ENCODE results near the gene CPE.

Gene CPE

DNA sequence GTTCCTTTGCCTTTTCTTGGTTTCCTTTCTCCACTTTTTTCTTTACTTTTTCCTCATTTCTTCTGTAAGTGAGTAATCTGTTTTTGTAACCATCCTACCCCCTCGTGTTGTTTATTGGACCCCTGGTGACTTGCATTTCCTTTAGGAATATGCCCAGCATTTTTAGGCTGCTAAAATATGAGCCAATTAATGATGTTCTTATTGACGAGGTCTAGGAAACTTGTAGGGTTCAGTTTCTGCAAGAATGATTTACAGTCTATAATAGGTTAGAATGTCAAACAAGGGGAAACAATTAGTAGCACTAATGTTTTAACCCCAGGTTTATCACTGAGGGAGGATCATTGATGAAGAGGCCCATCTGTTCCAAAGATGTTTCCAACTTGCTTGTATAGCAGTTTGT is 79.0 kb downstream of the CPE start:
- DNase-seq (ENCODE audit: low spot score), result no peak
- ChIA-PET POLR2A (ENCODE audit: low non-redundant PET) (no interaction called here), CTCF (interaction anchor here (1.2 kb wide), 1 partner anchor 36 kb away, joined by 4 read pairs; no protein-coding TSS in a partner anchor)
- TF ChIP-seq, protein P1, sequence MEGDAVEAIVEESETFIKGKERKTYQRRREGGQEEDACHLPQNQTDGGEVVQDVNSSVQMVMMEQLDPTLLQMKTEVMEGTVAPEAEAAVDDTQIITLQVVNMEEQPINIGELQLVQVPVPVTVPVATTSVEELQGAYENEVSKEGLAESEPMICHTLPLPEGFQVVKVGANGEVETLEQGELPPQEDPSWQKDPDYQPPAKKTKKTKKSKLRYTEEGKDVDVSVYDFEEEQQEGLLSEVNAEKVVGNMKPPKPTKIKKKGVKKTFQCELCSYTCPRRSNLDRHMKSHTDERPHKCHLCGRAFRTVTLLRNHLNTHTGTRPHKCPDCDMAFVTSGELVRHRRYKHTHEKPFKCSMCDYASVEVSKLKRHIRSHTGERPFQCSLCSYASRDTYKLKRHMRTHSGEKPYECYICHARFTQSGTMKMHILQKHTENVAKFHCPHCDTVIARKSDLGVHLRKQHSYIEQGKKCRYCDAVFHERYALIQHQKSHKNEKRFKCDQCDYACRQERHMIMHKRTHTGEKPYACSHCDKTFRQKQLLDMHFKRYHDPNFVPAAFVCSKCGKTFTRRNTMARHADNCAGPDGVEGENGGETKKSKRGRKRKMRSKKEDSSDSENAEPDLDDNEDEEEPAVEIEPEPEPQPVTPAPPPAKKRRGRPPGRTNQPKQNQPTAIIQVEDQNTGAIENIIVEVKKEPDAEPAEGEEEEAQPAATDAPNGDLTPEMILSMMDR (conservative IDR thresholded peaks at IDR 0.05; ENCODE audit: low read depth), result no peak
- H3K27ac ChIP-seq, result no peak overlapping the region

DNA sequence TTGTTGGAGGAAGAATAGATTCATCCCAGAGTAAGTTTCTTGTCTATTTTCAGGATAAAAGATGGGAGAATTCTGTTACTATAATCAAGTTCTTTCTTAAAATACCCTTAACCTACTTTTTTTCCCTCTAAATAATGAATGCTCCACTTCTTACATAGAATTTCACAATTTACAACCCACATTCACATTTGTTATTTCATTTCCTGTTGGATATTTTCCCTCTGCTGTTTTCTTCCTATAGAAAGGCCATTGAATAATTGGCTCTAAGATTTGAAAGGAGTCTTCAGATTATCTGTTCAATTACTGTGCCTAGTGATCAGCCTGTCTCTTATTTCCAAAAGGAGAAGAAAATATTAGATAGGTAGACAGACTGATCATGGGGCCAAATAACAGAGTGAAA is 79.7 kb downstream of the CPE start:
- POLR2A ChIA-PET (ENCODE audit: low non-redundant PET), result no interaction called here
- CTCF ChIA-PET, result no interaction called here
- DNase-seq (ENCODE audit: low spot score), result no peak

DNA sequence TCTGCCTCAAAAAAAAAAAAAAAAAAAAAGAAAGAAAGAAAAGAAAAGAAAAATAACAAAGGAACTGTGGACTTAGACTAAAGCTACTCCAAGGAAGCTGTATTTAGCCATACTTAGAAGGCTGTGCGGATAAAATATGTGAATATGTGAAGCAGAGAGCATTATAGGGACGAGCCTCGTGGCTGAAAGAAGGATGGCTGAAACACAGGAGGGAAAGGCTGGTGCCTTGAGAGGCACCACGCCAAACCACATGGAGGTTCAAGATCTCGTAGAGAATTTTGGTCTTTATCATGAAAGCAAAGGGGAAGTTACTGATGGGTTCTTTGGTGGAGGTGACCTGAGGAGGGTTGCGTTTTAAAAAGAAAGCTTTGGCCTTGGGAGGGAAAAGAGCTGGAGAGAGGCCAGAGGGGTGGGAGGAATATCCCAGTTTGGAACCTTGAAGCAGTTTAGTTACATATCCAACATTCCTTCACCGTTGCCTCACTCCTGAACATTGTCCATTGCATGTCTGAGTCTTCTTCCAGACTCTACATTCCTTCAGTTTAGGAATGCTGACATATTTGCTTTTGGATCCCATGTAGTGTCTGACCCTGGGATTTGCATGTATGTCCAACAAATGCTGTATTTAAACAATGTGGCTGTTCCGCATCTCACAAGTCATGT is 82.5 kb downstream of the CPE start:
- ChIA-PET CTCF (interaction anchor here (0.7 to 1.0 kb wide), 7 partner anchors 106 to 1742 kb away, joined by 3 to 7 read pairs (median 4); no protein-coding TSS in a partner anchor), POLR2A (ENCODE audit: low non-redundant PET) (interaction anchor here (0.5 kb wide), 1 partner anchor 118 kb away, joined by 11 read pairs; no protein-coding TSS in a partner anchor)
- DNase-seq (ENCODE audit: low spot score), result no peak
- no peak overlapping the region for H3K27ac ChIP-seq
- TF ChIP-seq, protein P1 (conservative IDR thresholded peaks at IDR 0.05; ENCODE audit: low read depth), result no peak

More for the DNA sequence above, 79.7 kb downstream of the CPE start:
- TF ChIP-seq, protein P1 (conservative IDR thresholded peaks at IDR 0.05; ENCODE audit: low read depth), result no peak
- no peak overlapping the region for H3K27ac ChIP-seq

DNA sequence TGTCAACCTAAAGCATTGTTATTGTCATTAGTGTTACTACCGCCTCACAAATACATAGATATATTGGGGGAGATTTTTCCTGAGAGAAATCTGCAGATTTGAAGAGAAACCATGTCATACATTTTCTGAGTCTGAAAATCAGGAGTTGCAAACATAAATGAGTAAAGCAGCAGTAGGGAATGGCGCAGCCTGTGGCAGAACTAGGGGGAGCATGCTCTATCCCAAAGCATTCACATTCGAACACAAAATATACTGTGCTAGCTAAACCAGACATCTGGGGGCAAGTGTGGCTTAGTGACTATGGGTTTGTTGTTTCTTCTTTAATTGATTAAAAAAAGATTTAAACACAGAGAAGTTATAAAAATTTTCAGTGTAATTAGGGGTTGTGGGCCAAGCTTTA is 83.2 kb downstream of the CPE start:
- no peak for DNase-seq (ENCODE audit: low spot score)
- no peak overlapping the region for H3K27ac ChIP-seq
- TF ChIP-seq, protein P1 (conservative IDR thresholded peaks at IDR 0.05; ENCODE audit: low read depth), result no peak
- ChIA-PET CTCF (interaction anchor here (0.8 to 1.0 kb wide), 2 partner anchors 129 to 348 kb away, joined by 3 to 4 read pairs; no protein-coding TSS in a partner anchor), POLR2A (ENCODE audit: low non-redundant PET) (no interaction called here)

DNA sequence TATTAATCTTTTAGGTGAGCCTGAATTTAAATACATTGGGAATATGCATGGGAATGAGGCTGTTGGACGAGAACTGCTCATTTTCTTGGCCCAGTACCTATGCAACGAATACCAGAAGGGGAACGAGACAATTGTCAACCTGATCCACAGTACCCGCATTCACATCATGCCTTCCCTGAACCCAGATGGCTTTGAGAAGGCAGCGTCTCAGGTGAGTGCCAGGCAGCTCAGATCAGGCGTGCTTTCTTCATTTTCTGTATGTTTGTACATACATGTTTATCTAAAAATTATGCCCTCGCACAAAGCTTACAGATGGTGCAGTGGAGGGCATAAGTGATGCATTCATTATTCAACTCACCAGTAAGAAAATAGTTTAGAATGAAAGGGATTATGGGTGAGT is 85.6 kb downstream of the CPE start:
- ChIA-PET POLR2A (ENCODE audit: low non-redundant PET) (no interaction called here), CTCF (interaction anchor here (0.6 to 1.3 kb wide), 2 partner anchors 12 to 313 kb away, joined by 3 read pairs; no protein-coding TSS in a partner anchor)
- DNase-seq (ENCODE audit: low spot score), result no peak
- H3K27ac ChIP-seq, result no peak overlapping the region
- TF ChIP-seq, protein P1 (conservative IDR thresholded peaks at IDR 0.05; ENCODE audit: low read depth), result no peak

DNA sequence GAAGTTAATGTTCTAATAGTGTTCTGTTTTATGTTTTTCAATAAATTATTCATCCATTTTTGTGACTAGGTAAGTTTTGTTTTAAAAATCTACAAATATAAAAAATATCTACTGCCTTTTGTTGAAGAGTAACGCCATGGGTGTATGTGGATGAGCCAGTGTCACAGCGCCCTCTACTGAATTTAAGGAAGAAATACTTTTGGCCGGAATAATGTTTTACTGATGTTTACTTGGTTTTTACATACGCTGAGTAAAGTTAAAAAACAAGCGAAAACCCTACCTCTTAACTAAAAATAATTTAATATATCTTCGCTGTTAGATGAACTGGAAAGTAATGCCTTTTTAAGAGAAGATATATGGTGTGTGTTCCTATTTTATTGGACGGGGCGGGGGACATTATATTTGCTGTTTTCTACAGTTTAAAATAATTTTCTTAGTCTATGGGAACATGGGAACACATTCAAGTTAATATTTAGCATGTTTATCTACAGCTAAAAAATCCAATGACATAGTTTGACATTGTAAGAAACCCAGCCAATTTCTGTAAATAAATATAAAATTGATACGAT is 86.1 kb downstream of the CPE start:
- DNase-seq (ENCODE audit: low spot score), result peak; percentile 60
- H3K27ac ChIP-seq, result no peak overlapping the region
- TF ChIP-seq, protein P1 (conservative IDR thresholded peaks at IDR 0.05; ENCODE audit: low read depth), result peak; percentile 80
- ChIA-PET CTCF (interaction anchor here (0.7 to 1.3 kb wide), 4 partner anchors 12 to 167 kb away, joined by 3 read pairs; no protein-coding TSS in a partner anchor), POLR2A (ENCODE audit: low non-redundant PET) (no interaction called here)

Measured in RWPE1 (cell line).